T-helper 1 cell treated with Interleukin-12 subunit alpha and Interleukin-12 subunit beta and Interleukin-4 antibody, amounts not matched to agents 30 ng/mL and 1 ng/mL, for 36 hours (primary cell): Measurements from ENCODE around the gene MAU2. TPM values are rescaled to one million over a fixed set of nuclear protein-coding genes. Genes with fewer than 3 reads are reported as not detected.

Experiments
- intact Hi-C: fragments of 100-400 bp; cut with micrococcal nuclease; formaldehyde crosslinking; loops from one replicate; pipeline ENCODE4 v1.15.1; 2024
- total RNA-seq: library from RNA; stranded (reverse); gene quantifications from 2 replicates; pipeline ENCODE4 v1.2.3, GENCODE V29; 2022

MAU2 gene
- total RNA-seq, 1 donor from 2014 or later, result 100 TPM

DNA sequence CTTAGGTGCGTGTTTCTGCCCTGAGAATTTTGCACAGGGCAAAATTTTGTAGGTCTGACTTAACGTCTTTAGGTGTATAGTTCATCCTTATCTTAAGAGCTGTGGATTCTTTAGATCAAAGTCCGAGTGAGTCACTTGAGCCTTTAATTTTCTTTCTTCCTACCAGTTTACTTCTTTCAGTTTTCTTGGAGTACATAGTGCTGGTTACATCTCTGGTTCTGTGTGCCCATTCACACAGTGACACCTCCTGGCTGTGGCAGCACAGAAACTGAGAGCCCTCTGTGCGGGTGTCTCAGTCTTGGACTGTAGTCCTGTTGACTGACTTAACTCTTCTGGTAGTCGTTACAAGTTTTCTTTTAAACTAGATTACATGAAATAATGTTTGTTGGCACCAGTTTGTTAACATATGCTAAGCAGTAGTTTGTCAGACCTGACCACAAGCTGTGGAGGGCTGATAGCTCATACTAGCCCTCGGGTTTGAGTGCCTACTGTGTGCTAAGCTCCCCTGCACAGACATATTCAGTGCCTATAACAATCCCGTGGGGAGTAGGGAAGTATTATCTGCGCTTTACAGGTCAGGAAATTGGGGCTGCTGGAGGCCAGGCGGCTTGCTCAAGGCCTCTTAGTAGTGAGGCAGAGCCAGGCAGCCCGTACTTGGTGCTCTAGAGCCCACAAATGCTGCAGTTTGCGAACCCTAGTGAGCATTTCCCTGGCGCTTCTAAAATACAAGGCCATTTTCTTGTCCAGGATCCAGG is 86.4 kb downstream of the MAU2 start:
- intact Hi-C loops, result loop anchor here (1.0 to 10.0 kb wide), 5 partner anchors 37 to 1018 kb away; partner anchors contain the start of gene KLHL26

DNA sequence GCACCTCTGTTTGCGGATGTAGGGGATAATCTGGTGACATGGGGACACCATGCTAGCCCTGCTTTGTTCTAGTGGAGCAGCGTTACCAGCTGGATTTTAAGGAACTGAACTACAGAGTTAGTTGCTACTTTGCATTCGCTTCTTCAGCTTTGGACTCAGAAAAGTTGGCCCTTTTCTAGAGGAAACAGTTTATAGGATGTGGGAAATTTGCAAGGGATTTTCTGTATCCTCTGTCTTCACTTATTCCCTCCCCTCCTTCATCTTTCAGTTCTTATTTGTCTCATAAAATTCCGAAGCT is 87.0 kb downstream of the MAU2 start:
- intact Hi-C loops, result loop anchor here (1.0 to 10.0 kb wide), 4 partner anchors 41 to 1017 kb away; partner anchors contain the start of gene KLHL26

Other genes starting within 250 kb of the MAU2 start
- 26.9 and 30.1 TPM in 2 replicates for gene TMEM161A, start 182.4 kb upstream of the MAU2 start, total RNA-seq
- gene MEF2B, start 150.6 kb upstream of the MAU2 start, total RNA-seq, result 2.8 and 4.2 TPM in 2 replicates
- gene BORCS8, start 128.7 kb upstream of the MAU2 start, total RNA-seq, result 33.5 and 38.4 TPM in 2 replicates
- 113 and 123 TPM in 2 replicates for gene RFXANK, start 128.6 kb upstream of the MAU2 start, total RNA-seq
- 28.0 and 30.8 TPM in 2 replicates for gene NR2C2AP, start 117.4 kb upstream of the MAU2 start, total RNA-seq
- 0.05 TPM in 1 of 2 replicates, not detected in the other for gene NCAN, start 108.9 kb upstream of the MAU2 start, total RNA-seq
- gene TM6SF2, start 47.5 kb upstream of the MAU2 start, total RNA-seq, result not detected in 2 replicates
- 78.7 and 87.1 TPM in 2 replicates for gene SUGP1, start 320 bp upstream of the MAU2 start, total RNA-seq
- 128 and 135 TPM in 2 replicates for gene GATAD2A, start 84.8 kb downstream of the MAU2 start, total RNA-seq
- gene TSSK6, start 194.7 kb downstream of the MAU2 start, total RNA-seq, result 3.1 and 3.6 TPM in 2 replicates
- gene NDUFA13, start 195.4 kb downstream of the MAU2 start, total RNA-seq, result 359 and 389 TPM in 2 replicates
- 11.7 and 11.8 TPM in 2 replicates for gene YJEFN3, start 208.1 kb downstream of the MAU2 start, total RNA-seq
- 0.17 and 0.20 TPM in 2 replicates for gene CILP2, start 217.4 kb downstream of the MAU2 start, total RNA-seq